Jurkat, Clone E6-1 (cell line): ENCODE measurements around the gene PPP1R9B.
A peak's percentile ranks its signal among the peaks of the same experiment; 100 is the strongest.

Source experiments
- DNase-seq: peaks from one replicate; pipeline ENCODE4 v3.0.0-alpha.2; 2011; ENCODE audit warnings: low read depth, low spot score
- H3K4me3 ChIP-seq: 2 replicates; pipeline ENCODE4 v1.5.1; 2011; ENCODE audit warnings: mild to moderate bottlenecking, low read length, control low read depth, moderate library complexity

The PPP1R9B gene

GRCh38 chr17:50146927-50147665 is 3.4 kb downstream of the PPP1R9B start:
- no peak for DNase-seq

GRCh38 chr17:50146230-50146926 is 4.1 kb downstream of the PPP1R9B start:
- H3K4me3 ChIP-seq: no peak overlapping the region

More at GRCh38 chr17:50146927-50147665, 3.4 kb downstream of the PPP1R9B start:
- H3K4me3 ChIP-seq: no peak overlapping the region

GRCh38 chr17:50145532-50146229 is 4.8 kb downstream of the PPP1R9B start:
- DNase-seq: no peak
- no peak overlapping the region for H3K4me3 ChIP-seq

More at GRCh38 chr17:50146230-50146926, 4.1 kb downstream of the PPP1R9B start:
- DNase-seq: no peak

- H3K4me3 ChIP-seq: no peak overlapping the region
- DNase-seq: no peak
Measured at GRCh38 chr17:50144845-50145531, 5.5 kb downstream of the PPP1R9B start.

GRCh38 chr17:50144355-50144754 is 6.1 kb downstream of the PPP1R9B start:
- no peak for DNase-seq
- H3K4me3 ChIP-seq: no peak overlapping the region

- H3K4me3 ChIP-seq: no peak overlapping the region
- DNase-seq: no peak
Measured at GRCh38 chr17:50143461-50144176, 6.9 kb downstream of the PPP1R9B start.

- no peak for DNase-seq
- no peak overlapping the region for H3K4me3 ChIP-seq
Measured at GRCh38 chr17:50141745-50142110, 8.7 kb downstream of the PPP1R9B start.

- H3K4me3 ChIP-seq: no peak overlapping the region; the same call in 1 of the 2 replicates
- DNase-seq: no peak
Measured at GRCh38 chr17:50141026-50141744, 9.3 kb downstream of the PPP1R9B start.

- H3K4me3 ChIP-seq: peak overlapping the region; percentile 8
- peak; percentile 62 for DNase-seq
Measured at GRCh38 chr17:50139950-50140885, 10.3 kb downstream of the PPP1R9B start.

GRCh38 chr17:50139185-50139783 is 11.2 kb downstream of the PPP1R9B start:
- no peak for DNase-seq
- H3K4me3 ChIP-seq: no peak overlapping the region

- no peak for DNase-seq
- H3K4me3 ChIP-seq: no peak overlapping the region
Measured at GRCh38 chr17:50137042-50137441, 13.4 kb downstream of the PPP1R9B start.

GRCh38 chr17:50136096-50136687 is 14.3 kb downstream of the PPP1R9B start:
- DNase-seq: no peak
- H3K4me3 ChIP-seq: no peak overlapping the region

GRCh38 chr17:50135316-50136095 is 15.0 kb downstream of the PPP1R9B start:
- H3K4me3 ChIP-seq: no peak overlapping the region
- no peak for DNase-seq

GRCh38 chr17:50134206-50135110 is 16.0 kb downstream of the PPP1R9B start:
- no peak overlapping the region for H3K4me3 ChIP-seq
- no peak for DNase-seq

- DNase-seq: no peak
Measured at GRCh38 chr17:50133769-50134099, 16.7 kb downstream of the PPP1R9B start.

More at GRCh38 chr17:50133769-50134099, 16.7 kb downstream of the PPP1R9B start:
- no peak overlapping the region for H3K4me3 ChIP-seq
